ENCODE measurements around the gene SH3GL3.

DNA sequence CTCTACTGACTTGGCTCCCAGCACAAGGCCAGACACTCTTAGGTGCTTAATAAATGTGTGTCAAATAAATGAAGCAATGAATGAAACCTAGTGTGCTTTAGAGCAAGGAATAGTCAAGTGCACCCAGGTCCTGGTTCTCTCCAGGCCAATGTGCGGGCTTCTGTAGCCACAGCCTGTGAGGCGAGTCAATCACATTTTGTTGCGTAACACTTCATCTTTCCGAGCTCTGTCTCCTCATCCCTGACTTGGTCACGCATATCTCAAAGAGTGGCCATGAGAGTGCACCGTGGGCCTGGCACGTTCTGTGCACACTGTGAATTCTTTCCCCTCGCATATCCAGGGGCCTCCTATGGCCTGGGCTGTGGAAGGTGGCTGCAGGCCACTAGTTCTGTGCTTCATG is 11.4 kb upstream of the SH3GL3 start:
- TF ChIP-seq, protein P1, sequence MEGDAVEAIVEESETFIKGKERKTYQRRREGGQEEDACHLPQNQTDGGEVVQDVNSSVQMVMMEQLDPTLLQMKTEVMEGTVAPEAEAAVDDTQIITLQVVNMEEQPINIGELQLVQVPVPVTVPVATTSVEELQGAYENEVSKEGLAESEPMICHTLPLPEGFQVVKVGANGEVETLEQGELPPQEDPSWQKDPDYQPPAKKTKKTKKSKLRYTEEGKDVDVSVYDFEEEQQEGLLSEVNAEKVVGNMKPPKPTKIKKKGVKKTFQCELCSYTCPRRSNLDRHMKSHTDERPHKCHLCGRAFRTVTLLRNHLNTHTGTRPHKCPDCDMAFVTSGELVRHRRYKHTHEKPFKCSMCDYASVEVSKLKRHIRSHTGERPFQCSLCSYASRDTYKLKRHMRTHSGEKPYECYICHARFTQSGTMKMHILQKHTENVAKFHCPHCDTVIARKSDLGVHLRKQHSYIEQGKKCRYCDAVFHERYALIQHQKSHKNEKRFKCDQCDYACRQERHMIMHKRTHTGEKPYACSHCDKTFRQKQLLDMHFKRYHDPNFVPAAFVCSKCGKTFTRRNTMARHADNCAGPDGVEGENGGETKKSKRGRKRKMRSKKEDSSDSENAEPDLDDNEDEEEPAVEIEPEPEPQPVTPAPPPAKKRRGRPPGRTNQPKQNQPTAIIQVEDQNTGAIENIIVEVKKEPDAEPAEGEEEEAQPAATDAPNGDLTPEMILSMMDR (IDR thresholded peaks at IDR 0.05) = no peak
- TF ChIP-seq KDM1A (IDR thresholded peaks at IDR 0.05; ENCODE audit: low read depth) (no peak), RCOR1 (IDR thresholded peaks at IDR 0.05; ENCODE audit: low read depth, low read length) (no peak), CBX2 (IDR thresholded peaks at IDR 0.05; ENCODE audit: borderline replicate concordance, low read depth) (no peak), KDM5A (IDR thresholded peaks at IDR 0.05) (no peak)
